ENCODE results near the gene CROCC2. TPM values are rescaled to one million over a fixed set of nuclear protein-coding genes. Genes with fewer than 3 reads are reported as not detected.

The CROCC2 gene
- polyA plus RNA-seq, 2 of the 4 experiments (the other 2 are of a cell fraction) = not detected

DNA sequence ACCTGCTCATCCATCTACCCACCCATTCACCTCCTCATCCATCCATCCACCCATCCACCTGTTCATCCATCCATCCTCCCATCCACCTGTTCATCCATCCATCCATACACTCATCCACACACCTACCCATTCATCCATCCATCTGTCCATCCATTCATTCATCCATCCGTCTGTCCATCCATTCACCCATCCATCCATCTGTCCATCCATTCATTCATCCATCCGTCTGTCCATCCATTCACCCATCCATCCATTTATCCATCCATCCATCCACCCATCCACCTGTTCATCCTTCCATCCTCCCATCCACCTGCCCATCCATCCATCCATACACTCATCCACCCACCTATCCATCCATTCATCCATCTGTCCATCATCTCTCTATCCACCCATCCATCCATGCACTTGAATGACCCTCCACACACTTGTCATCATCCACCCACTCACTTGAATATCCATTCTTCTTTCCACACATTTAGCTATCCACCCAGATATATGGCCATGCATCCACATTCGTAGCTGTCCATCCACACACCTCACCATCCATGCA is 45.0 kb downstream of the CROCC2 start:
- ChIA-PET CTCF (interaction anchor here (1.3 kb wide), 1 partner anchor 36 kb away, joined by 4 read pairs; no protein-coding TSS in a partner anchor), POLR2A (no interaction called here)
- H3K4me1 ChIP-seq = no peaks in the 10 kb centered on the region
- H3K4me2 ChIP-seq = no peak overlapping the region
- H3K4me3 ChIP-seq = no peak overlapping the region
- WGBS (ENCODE audit: missing lambda C conversion rate) = 17% methylated on average over 3 of the region's 3 CpGs
- FAIRE-seq = no peak
- no peak for TF ChIP-seq FOSB (CRISPR knock-in tag; IDR thresholded peaks at IDR 0.05)
- TF ChIP-seq ESRRA (IDR thresholded peaks at IDR 0.05; ENCODE audit: borderline replicate concordance, low read length) = no peak
- TF ChIP-seq GATA3 (IDR thresholded peaks at IDR 0.05; ENCODE audit: borderline replicate concordance) = no peak
- TF ChIP-seq JUNB (IDR thresholded peaks at IDR 0.05) = no peak
- TF ChIP-seq POLR2A (IDR thresholded peaks at IDR 0.05; ENCODE audit: low read length) = no peak
- TF ChIP-seq ZC3H11A (IDR thresholded peaks at IDR 0.05) = no peak
- H3K9me3 ChIP-seq = no peaks in the 10 kb centered on the region
- no peak for DNase-seq (ENCODE audit: low read depth in 1 of 2, low spot score in 1 of 2)
- ATAC-seq = no peak
- H3K27ac ChIP-seq = no peak overlapping the region

- CTCF ChIA-PET = interaction anchor here (1.3 kb wide), 1 partner anchor 38 kb away, joined by 4 read pairs; no protein-coding TSS in a partner anchor
- WGBS (ENCODE audit: missing lambda C conversion rate) = 36% methylated on average over 14 of the region's 14 CpGs
These were observed 46.5 kb downstream of the CROCC2 start for GRCh38 chr2:240952496-240953246.

GRCh38 chr2:240953426-240954410 is 47.6 kb downstream of the CROCC2 start:
- Histone ChIP-seq H3K4me2 (no peak overlapping the region), H3K4me1 (no peaks in the 10 kb centered on the region), H3K27ac (no peak overlapping the region), H3K9me3 (no peaks in the 10 kb centered on the region), H3K4me3 (no peak overlapping the region)
- ATAC-seq = no peak
- CTCF ChIA-PET = interaction anchor here (0.9 kb wide), 1 partner anchor 27 kb away, joined by 4 read pairs; no protein-coding TSS in a partner anchor
- POLR2A ChIA-PET = no interaction called here
- 64% methylated on average over 14 of the region's 14 CpGs for WGBS (ENCODE audit: missing lambda C conversion rate)
- no peak for DNase-seq (ENCODE audit: low read depth in 1 of 2, low spot score in 1 of 2)
- FAIRE-seq = no peak
- TF ChIP-seq TP53 (CRISPR knock-in tag; IDR thresholded peaks at IDR 0.05) (no peak), NR3C1 (IDR thresholded peaks at IDR 0.05) (no peak), POLR2AphosphoS2 (conservative IDR thresholded peaks at IDR 0.05; ENCODE audit: low read length) (no peak), RFX5 (IDR thresholded peaks at IDR 0.05) (no peak), CBX2 (IDR thresholded peaks at IDR 0.05; ENCODE audit: borderline replicate concordance, low read depth) (no peak), RARB (CRISPR knock-in tag; IDR thresholded peaks at IDR 0.05) (no peak)
- TF ChIP-seq, protein P1, sequence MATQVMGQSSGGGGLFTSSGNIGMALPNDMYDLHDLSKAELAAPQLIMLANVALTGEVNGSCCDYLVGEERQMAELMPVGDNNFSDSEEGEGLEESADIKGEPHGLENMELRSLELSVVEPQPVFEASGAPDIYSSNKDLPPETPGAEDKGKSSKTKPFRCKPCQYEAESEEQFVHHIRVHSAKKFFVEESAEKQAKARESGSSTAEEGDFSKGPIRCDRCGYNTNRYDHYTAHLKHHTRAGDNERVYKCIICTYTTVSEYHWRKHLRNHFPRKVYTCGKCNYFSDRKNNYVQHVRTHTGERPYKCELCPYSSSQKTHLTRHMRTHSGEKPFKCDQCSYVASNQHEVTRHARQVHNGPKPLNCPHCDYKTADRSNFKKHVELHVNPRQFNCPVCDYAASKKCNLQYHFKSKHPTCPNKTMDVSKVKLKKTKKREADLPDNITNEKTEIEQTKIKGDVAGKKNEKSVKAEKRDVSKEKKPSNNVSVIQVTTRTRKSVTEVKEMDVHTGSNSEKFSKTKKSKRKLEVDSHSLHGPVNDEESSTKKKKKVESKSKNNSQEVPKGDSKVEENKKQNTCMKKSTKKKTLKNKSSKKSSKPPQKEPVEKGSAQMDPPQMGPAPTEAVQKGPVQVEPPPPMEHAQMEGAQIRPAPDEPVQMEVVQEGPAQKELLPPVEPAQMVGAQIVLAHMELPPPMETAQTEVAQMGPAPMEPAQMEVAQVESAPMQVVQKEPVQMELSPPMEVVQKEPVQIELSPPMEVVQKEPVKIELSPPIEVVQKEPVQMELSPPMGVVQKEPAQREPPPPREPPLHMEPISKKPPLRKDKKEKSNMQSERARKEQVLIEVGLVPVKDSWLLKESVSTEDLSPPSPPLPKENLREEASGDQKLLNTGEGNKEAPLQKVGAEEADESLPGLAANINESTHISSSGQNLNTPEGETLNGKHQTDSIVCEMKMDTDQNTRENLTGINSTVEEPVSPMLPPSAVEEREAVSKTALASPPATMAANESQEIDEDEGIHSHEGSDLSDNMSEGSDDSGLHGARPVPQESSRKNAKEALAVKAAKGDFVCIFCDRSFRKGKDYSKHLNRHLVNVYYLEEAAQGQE (IDR thresholded peaks at IDR 0.05) = no peak
- TF ChIP-seq, protein P2, sequence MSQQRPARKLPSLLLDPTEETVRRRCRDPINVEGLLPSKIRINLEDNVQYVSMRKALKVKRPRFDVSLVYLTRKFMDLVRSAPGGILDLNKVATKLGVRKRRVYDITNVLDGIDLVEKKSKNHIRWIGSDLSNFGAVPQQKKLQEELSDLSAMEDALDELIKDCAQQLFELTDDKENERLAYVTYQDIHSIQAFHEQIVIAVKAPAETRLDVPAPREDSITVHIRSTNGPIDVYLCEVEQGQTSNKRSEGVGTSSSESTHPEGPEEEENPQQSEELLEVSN (IDR thresholded peaks at IDR 0.05; ENCODE audit: borderline replicate concordance, low read depth) = no peak

More at GRCh38 chr2:240952496-240953246, 46.5 kb downstream of the CROCC2 start:
- no peak for DNase-seq (ENCODE audit: low read depth in 1 of 2, low spot score in 1 of 2)
- FAIRE-seq = no peak
- ATAC-seq = no peak
- Histone ChIP-seq H3K4me2 (no peak overlapping the region), H3K4me3 (no peak overlapping the region), H3K27ac (no peak overlapping the region), H3K9me3 (no peaks in the 10 kb centered on the region), H3K4me1 (no peaks in the 10 kb centered on the region)
- POLR2A ChIA-PET = no interaction called here
- TF ChIP-seq CHD4 (IDR thresholded peaks at IDR 0.05; ENCODE audit: borderline replicate concordance) (no peak), RFX5 (IDR thresholded peaks at IDR 0.05) (no peak), ZNF302 (CRISPR knock-in tag; IDR thresholded peaks at IDR 0.05) (no peak), FOSB (CRISPR knock-in tag; IDR thresholded peaks at IDR 0.05) (no peak), GATA3 (IDR thresholded peaks at IDR 0.05; ENCODE audit: borderline replicate concordance) (no peak), RARB (CRISPR knock-in tag; IDR thresholded peaks at IDR 0.05) (no peak), POLR2AphosphoS2 (conservative IDR thresholded peaks at IDR 0.05; ENCODE audit: low read length) (no peak), FOSL2 (IDR thresholded peaks at IDR 0.05) (no peak), FOSL2 (CRISPR knock-in tag; IDR thresholded peaks at IDR 0.05) (no peak), RAD21 (conservative IDR thresholded peaks at IDR 0.05 in 1 of 2, IDR thresholded peaks at IDR 0.05 in 1 of 2) (no peak), FOXS1 (CRISPR knock-in tag; IDR thresholded peaks at IDR 0.05) (no peak), NR3C1 (IDR thresholded peaks at IDR 0.05) (no peak), MAFK (IDR thresholded peaks at IDR 0.05; ENCODE audit: partially characterized antibody) (no peak), CTCF (IDR thresholded peaks at IDR 0.05) (no peak), KDM1A (IDR thresholded peaks at IDR 0.05; ENCODE audit: low read depth) (no peak), ZC3H11A (IDR thresholded peaks at IDR 0.05) (no peak), TP53 (CRISPR knock-in tag; IDR thresholded peaks at IDR 0.05) (no peak), HOXB5 (CRISPR knock-in tag; IDR thresholded peaks at IDR 0.05) (no peak), JUNB (IDR thresholded peaks at IDR 0.05) (no peak)
- TF ChIP-seq, protein P2 (IDR thresholded peaks at IDR 0.05; ENCODE audit: borderline replicate concordance, low read depth) = no peak
